WTC11 (cell line): ENCODE data around the gene LTBR. TPM values are rescaled to one million over a fixed set of nuclear protein-coding genes. Genes with fewer than 3 reads are reported as not detected.

Experiments used
- ATAC-seq: fragments of 200-7000 bp; cut with Tn5 transposase; 2 replicates; pipeline ENCODE4 v1.10.0; 2021; ENCODE audit warnings: mild to moderate bottlenecking, moderate library complexity
- CTCF ChIA-PET: fragments of 300-600 bp; sonication (Branson Sonifier 250); formaldehyde crosslinking; loops from one replicate; lab custom pipeline; 2021; ENCODE audit warnings: antibody characterized with exemption; lab: Charles Lee
- POLR2A ChIA-PET: fragments of 350-600 bp; sonication (Branson Sonifier 250); formaldehyde crosslinking; loops from one replicate; lab custom pipeline; 2021; ENCODE audit warnings: antibody characterized with exemption; lab: Charles Lee
- DNase-seq: peaks from one replicate; pipeline ENCODE4 v3.0.0; 2021; ENCODE audit warnings: low spot score
- H3K27ac Mint-ChIP-seq: 2 replicates; pipeline ENCODE4 v1.8.0; 2021; ENCODE audit warnings: mixed read lengths
- H3K27me3 Mint-ChIP-seq: 2 replicates; pipeline ENCODE4 v1.8.0; 2021; ENCODE audit warnings: low read depth, mild to moderate bottlenecking, moderate library complexity, mixed read lengths
- H3K36me3 Mint-ChIP-seq: 2 replicates; pipeline ENCODE4 v1.8.0; 2021; ENCODE audit warnings: mixed read lengths
- H3K4me1 Mint-ChIP-seq: 2 replicates; pipeline ENCODE4 v1.8.0; 2022; ENCODE audit warnings: mixed read lengths
- H3K4me3 Mint-ChIP-seq: 2 replicates; pipeline ENCODE4 v1.8.0; 2021; ENCODE audit warnings: mild to moderate bottlenecking, moderate library complexity, mixed read lengths
- H3K9me3 Mint-ChIP-seq: 2 replicates; pipeline ENCODE4 v1.8.0; 2021; ENCODE audit warnings: mixed read lengths
- FOXK1 ChIP-seq: sonication (generic); formaldehyde crosslinking; IDR thresholded peaks from 2 replicates; pipeline ENCODE4 v1.8.0; 2022; ENCODE audit warnings: mild to moderate bottlenecking, moderate library complexity, missing genetic modification reagents
- GABPB1 ChIP-seq: sonication (generic); formaldehyde crosslinking; IDR thresholded peaks from 2 replicates; pipeline ENCODE4 v1.8.1; 2023; ENCODE audit warnings: mild to moderate bottlenecking, missing genetic modification reagents
- NR1H2 ChIP-seq: sonication (generic); formaldehyde crosslinking; IDR thresholded peaks from 2 replicates; pipeline ENCODE4 v1.9.0; 2021; ENCODE audit warnings: mild to moderate bottlenecking, moderate library complexity, missing genetic modification reagents
- TCF7 ChIP-seq: sonication (generic); formaldehyde crosslinking; IDR thresholded peaks from 2 replicates; pipeline ENCODE4 v1.8.0; 2022; ENCODE audit warnings: mild to moderate bottlenecking, low read depth, missing genetic modification reagents, moderate library complexity
- TP53 ChIP-seq: sonication (generic); formaldehyde crosslinking; IDR thresholded peaks from 2 replicates; pipeline ENCODE4 v1.8.1; 2023; ENCODE audit warnings: mild to moderate bottlenecking, missing genetic modification reagents
- ZNF232 ChIP-seq: sonication (generic); formaldehyde crosslinking; IDR thresholded peaks from 2 replicates; pipeline ENCODE4 v1.8.0; 2022; ENCODE audit warnings: mild to moderate bottlenecking, missing genetic modification reagents
- total RNA-seq: library from RNA; stranded (reverse); gene quantifications from 3 replicates; pipeline ENCODE4 v1.2.3, GENCODE V29; 2021
- TF ChIP-seq, protein P1 (sequence below): sonication (generic); formaldehyde crosslinking; conservative IDR thresholded peaks from 2 replicates; pipeline ENCODE4 v1.8.1; 2023; ENCODE audit warnings: mild to moderate bottlenecking, low read depth, missing genetic modification reagents, moderate library complexity
- TF ChIP-seq, protein P2 (sequence below): fragments of 250-450 bp; sonication (Bioruptor Pico); IDR thresholded peaks from 2 replicates; pipeline ENCODE4 v1.8.0; 2021; ENCODE audit warnings: mild to moderate bottlenecking
- TF ChIP-seq, protein P3 (sequence below): sonication (generic); formaldehyde crosslinking; IDR thresholded peaks from 2 replicates; pipeline ENCODE4 v1.8.0; 2022; ENCODE audit warnings: mild to moderate bottlenecking, missing genetic modification reagents
- TF ChIP-seq, protein P4 (sequence below): sonication (generic); formaldehyde crosslinking; IDR thresholded peaks from 2 replicates; pipeline ENCODE4 v1.8.1; 2022; ENCODE audit warnings: low read depth, missing genetic modification reagents, borderline replicate concordance
- TF ChIP-seq, protein P5 (sequence below): sonication (generic); formaldehyde crosslinking; IDR thresholded peaks from 2 replicates; pipeline ENCODE4 v1.8.1; 2023; ENCODE audit warnings: mild to moderate bottlenecking, missing genetic modification reagents, moderate library complexity
- TF ChIP-seq, protein P6 (sequence below): fragments of 250-450 bp; sonication (Bioruptor Pico); IDR thresholded peaks from 2 replicates; pipeline ENCODE4 v1.9.0; 2021; ENCODE audit warnings: mild to moderate bottlenecking, borderline replicate concordance
- TF ChIP-seq, protein P7 (sequence below): sonication (generic); formaldehyde crosslinking; IDR thresholded peaks from 2 replicates; pipeline ENCODE4 v1.8.0; 2022; ENCODE audit warnings: missing genetic modification reagents
- TF ChIP-seq, protein P8 (sequence below): fragments of 250-450 bp; sonication (Bioruptor Pico); IDR thresholded peaks from 2 replicates; pipeline ENCODE4 v1.9.0; 2021; ENCODE audit warnings: mild to moderate bottlenecking
- TF ChIP-seq, protein P9 (sequence below): fragments of 250-450 bp; sonication (Bioruptor Pico); IDR thresholded peaks from 2 replicates; pipeline ENCODE4 v2.1.2; 2022; ENCODE audit warnings: mild to moderate bottlenecking, moderate library complexity

Gene LTBR
- total RNA-seq, 1 experiment from 2014 or later, result 4.0 TPM

DNA sequence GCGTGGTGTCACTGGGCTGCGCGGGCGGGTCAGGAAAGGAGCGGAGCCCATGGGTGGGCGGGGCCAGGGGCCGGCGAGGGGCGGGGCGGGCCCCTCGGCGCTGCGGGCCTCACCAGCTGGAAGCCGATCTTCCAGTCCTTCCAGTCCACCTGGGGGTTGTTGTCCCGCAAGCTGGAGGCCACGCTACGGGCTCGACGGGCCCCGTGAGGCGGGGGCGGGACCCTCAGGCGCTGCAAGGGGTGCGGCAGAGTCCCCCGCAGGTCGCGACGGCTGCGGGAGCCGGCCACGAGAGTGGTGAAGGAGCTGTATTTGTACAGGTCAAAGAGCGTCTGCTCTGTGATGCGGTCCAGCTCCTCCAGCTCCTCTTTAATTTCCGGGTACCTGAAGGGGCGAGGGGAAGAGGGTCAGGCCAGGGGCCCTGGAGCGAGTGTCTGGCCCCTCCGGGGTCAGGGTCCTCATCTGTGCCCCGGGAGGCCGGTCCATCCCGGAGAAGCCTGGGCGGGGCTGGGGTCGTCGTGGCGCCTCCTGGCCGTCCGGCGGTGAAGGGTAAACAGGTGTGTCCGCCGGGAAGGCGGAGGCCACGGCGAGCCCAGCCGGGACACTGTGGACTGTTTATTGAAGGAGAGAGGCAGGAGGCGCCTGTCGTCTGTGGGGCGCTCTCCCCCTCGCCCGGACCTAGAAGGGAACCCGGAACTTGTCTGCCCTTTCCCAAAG is 20.5 kb upstream of the LTBR start:
- Mint-ChIP-seq H3K9me3 (no peaks in the 10 kb centered on the region), H3K27me3 (no peaks in the 10 kb centered on the region), H3K4me1 (peaks cover 27% of the 10 kb centered on the region), H3K27ac (no peak overlapping the region; the same call in 1 of the 2 replicates), H3K36me3 (peaks cover 46% of the 10 kb centered on the region), H3K4me3 (peak overlapping the region; percentile 50)
- DNase-seq, result peak; percentile 66
- ATAC-seq, result peak; percentile 76
- ChIA-PET CTCF (interaction anchor here (0.6 to 3.2 kb wide), 13 partner anchors 8 to 257 kb away, joined by 3 to 21 read pairs (median 5); partner anchors contain the start of genes LTBR, SCNN1A and VAMP1), POLR2A (interaction anchor here (0.6 to 1.9 kb wide), 8 partner anchors 9 to 107 kb away, joined by 3 to 21 read pairs (median 4); partner anchors contain the start of genes SCNN1A and VAMP1)
- TF ChIP-seq, protein P1, sequence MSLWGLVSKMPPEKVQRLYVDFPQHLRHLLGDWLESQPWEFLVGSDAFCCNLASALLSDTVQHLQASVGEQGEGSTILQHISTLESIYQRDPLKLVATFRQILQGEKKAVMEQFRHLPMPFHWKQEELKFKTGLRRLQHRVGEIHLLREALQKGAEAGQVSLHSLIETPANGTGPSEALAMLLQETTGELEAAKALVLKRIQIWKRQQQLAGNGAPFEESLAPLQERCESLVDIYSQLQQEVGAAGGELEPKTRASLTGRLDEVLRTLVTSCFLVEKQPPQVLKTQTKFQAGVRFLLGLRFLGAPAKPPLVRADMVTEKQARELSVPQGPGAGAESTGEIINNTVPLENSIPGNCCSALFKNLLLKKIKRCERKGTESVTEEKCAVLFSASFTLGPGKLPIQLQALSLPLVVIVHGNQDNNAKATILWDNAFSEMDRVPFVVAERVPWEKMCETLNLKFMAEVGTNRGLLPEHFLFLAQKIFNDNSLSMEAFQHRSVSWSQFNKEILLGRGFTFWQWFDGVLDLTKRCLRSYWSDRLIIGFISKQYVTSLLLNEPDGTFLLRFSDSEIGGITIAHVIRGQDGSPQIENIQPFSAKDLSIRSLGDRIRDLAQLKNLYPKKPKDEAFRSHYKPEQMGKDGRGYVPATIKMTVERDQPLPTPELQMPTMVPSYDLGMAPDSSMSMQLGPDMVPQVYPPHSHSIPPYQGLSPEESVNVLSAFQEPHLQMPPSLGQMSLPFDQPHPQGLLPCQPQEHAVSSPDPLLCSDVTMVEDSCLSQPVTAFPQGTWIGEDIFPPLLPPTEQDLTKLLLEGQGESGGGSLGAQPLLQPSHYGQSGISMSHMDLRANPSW (CRISPR knock-in tag), result no peak
- TF ChIP-seq, protein P2, sequence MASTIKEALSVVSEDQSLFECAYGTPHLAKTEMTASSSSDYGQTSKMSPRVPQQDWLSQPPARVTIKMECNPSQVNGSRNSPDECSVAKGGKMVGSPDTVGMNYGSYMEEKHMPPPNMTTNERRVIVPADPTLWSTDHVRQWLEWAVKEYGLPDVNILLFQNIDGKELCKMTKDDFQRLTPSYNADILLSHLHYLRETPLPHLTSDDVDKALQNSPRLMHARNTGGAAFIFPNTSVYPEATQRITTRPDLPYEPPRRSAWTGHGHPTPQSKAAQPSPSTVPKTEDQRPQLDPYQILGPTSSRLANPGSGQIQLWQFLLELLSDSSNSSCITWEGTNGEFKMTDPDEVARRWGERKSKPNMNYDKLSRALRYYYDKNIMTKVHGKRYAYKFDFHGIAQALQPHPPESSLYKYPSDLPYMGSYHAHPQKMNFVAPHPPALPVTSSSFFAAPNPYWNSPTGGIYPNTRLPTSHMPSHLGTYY (CRISPR knock-in tag), result no peak
- TF ChIP-seq, protein P3, sequence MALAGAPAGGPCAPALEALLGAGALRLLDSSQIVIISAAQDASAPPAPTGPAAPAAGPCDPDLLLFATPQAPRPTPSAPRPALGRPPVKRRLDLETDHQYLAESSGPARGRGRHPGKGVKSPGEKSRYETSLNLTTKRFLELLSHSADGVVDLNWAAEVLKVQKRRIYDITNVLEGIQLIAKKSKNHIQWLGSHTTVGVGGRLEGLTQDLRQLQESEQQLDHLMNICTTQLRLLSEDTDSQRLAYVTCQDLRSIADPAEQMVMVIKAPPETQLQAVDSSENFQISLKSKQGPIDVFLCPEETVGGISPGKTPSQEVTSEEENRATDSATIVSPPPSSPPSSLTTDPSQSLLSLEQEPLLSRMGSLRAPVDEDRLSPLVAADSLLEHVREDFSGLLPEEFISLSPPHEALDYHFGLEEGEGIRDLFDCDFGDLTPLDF (CRISPR knock-in tag), result no peak
- TF ChIP-seq, protein P4, sequence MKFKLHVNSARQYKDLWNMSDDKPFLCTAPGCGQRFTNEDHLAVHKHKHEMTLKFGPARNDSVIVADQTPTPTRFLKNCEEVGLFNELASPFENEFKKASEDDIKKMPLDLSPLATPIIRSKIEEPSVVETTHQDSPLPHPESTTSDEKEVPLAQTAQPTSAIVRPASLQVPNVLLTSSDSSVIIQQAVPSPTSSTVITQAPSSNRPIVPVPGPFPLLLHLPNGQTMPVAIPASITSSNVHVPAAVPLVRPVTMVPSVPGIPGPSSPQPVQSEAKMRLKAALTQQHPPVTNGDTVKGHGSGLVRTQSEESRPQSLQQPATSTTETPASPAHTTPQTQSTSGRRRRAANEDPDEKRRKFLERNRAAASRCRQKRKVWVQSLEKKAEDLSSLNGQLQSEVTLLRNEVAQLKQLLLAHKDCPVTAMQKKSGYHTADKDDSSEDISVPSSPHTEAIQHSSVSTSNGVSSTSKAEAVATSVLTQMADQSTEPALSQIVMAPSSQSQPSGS (CRISPR knock-in tag), result no peak
- TF ChIP-seq, protein P5, sequence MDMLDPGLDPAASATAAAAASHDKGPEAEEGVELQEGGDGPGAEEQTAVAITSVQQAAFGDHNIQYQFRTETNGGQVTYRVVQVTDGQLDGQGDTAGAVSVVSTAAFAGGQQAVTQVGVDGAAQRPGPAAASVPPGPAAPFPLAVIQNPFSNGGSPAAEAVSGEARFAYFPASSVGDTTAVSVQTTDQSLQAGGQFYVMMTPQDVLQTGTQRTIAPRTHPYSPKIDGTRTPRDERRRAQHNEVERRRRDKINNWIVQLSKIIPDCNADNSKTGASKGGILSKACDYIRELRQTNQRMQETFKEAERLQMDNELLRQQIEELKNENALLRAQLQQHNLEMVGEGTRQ, result no peak
- TF ChIP-seq ZNF232, result no peak
- TF ChIP-seq, protein P6, sequence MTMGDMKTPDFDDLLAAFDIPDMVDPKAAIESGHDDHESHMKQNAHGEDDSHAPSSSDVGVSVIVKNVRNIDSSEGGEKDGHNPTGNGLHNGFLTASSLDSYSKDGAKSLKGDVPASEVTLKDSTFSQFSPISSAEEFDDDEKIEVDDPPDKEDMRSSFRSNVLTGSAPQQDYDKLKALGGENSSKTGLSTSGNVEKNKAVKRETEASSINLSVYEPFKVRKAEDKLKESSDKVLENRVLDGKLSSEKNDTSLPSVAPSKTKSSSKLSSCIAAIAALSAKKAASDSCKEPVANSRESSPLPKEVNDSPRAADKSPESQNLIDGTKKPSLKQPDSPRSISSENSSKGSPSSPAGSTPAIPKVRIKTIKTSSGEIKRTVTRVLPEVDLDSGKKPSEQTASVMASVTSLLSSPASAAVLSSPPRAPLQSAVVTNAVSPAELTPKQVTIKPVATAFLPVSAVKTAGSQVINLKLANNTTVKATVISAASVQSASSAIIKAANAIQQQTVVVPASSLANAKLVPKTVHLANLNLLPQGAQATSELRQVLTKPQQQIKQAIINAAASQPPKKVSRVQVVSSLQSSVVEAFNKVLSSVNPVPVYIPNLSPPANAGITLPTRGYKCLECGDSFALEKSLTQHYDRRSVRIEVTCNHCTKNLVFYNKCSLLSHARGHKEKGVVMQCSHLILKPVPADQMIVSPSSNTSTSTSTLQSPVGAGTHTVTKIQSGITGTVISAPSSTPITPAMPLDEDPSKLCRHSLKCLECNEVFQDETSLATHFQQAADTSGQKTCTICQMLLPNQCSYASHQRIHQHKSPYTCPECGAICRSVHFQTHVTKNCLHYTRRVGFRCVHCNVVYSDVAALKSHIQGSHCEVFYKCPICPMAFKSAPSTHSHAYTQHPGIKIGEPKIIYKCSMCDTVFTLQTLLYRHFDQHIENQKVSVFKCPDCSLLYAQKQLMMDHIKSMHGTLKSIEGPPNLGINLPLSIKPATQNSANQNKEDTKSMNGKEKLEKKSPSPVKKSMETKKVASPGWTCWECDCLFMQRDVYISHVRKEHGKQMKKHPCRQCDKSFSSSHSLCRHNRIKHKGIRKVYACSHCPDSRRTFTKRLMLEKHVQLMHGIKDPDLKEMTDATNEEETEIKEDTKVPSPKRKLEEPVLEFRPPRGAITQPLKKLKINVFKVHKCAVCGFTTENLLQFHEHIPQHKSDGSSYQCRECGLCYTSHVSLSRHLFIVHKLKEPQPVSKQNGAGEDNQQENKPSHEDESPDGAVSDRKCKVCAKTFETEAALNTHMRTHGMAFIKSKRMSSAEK (CRISPR knock-in tag), result no peak
- TF ChIP-seq GABPB1 (CRISPR knock-in tag), result peak; percentile 40
- TF ChIP-seq, protein P7, sequence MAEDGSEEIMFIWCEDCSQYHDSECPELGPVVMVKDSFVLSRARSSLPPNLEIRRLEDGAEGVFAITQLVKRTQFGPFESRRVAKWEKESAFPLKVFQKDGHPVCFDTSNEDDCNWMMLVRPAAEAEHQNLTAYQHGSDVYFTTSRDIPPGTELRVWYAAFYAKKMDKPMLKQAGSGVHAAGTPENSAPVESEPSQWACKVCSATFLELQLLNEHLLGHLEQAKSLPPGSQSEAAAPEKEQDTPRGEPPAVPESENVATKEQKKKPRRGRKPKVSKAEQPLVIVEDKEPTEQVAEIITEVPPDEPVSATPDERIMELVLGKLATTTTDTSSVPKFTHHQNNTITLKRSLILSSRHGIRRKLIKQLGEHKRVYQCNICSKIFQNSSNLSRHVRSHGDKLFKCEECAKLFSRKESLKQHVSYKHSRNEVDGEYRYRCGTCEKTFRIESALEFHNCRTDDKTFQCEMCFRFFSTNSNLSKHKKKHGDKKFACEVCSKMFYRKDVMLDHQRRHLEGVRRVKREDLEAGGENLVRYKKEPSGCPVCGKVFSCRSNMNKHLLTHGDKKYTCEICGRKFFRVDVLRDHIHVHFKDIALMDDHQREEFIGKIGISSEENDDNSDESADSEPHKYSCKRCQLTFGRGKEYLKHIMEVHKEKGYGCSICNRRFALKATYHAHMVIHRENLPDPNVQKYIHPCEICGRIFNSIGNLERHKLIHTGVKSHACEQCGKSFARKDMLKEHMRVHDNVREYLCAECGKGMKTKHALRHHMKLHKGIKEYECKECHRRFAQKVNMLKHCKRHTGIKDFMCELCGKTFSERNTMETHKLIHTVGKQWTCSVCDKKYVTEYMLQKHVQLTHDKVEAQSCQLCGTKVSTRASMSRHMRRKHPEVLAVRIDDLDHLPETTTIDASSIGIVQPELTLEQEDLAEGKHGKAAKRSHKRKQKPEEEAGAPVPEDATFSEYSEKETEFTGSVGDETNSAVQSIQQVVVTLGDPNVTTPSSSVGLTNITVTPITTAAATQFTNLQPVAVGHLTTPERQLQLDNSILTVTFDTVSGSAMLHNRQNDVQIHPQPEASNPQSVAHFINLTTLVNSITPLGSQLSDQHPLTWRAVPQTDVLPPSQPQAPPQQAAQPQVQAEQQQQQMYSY (CRISPR knock-in tag), result no peak
- TF ChIP-seq, protein P8, sequence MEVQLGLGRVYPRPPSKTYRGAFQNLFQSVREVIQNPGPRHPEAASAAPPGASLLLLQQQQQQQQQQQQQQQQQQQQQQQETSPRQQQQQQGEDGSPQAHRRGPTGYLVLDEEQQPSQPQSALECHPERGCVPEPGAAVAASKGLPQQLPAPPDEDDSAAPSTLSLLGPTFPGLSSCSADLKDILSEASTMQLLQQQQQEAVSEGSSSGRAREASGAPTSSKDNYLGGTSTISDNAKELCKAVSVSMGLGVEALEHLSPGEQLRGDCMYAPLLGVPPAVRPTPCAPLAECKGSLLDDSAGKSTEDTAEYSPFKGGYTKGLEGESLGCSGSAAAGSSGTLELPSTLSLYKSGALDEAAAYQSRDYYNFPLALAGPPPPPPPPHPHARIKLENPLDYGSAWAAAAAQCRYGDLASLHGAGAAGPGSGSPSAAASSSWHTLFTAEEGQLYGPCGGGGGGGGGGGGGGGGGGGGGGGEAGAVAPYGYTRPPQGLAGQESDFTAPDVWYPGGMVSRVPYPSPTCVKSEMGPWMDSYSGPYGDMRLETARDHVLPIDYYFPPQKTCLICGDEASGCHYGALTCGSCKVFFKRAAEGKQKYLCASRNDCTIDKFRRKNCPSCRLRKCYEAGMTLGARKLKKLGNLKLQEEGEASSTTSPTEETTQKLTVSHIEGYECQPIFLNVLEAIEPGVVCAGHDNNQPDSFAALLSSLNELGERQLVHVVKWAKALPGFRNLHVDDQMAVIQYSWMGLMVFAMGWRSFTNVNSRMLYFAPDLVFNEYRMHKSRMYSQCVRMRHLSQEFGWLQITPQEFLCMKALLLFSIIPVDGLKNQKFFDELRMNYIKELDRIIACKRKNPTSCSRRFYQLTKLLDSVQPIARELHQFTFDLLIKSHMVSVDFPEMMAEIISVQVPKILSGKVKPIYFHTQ (CRISPR knock-in tag), result no peak
- TF ChIP-seq NR1H2 (CRISPR knock-in tag), result no peak
- TF ChIP-seq, protein P9, sequence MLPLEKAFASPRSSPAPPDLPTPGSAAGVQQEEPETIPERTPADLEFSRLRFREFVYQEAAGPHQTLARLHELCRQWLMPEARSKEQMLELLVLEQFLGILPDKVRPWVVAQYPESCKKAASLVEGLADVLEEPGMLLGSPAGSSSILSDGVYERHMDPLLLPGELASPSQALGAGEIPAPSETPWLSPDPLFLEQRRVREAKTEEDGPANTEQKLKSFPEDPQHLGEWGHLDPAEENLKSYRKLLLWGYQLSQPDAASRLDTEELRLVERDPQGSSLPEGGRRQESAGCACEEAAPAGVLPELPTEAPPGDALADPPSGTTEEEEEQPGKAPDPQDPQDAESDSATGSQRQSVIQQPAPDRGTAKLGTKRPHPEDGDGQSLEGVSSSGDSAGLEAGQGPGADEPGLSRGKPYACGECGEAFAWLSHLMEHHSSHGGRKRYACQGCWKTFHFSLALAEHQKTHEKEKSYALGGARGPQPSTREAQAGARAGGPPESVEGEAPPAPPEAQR, result no peak
- 0 out of 2 replicates have a peak, but pooled peaks have one; percentile 32 for TF ChIP-seq FOXK1 (CRISPR knock-in tag)
- no peak for TF ChIP-seq TCF7 (CRISPR knock-in tag)
- TF ChIP-seq TP53 (CRISPR knock-in tag), result no peak
